LNCAP (cell line): ENCODE results near the gene APLF.

Source experiments
- TF ChIP-seq, protein P1 (sequence below): fragments of 450-650 bp; IDR thresholded peaks from 2 replicates; pipeline ENCODE4 v1.5.1; 2017; ENCODE audit warnings: mild to moderate bottlenecking

APLF gene

DNA sequence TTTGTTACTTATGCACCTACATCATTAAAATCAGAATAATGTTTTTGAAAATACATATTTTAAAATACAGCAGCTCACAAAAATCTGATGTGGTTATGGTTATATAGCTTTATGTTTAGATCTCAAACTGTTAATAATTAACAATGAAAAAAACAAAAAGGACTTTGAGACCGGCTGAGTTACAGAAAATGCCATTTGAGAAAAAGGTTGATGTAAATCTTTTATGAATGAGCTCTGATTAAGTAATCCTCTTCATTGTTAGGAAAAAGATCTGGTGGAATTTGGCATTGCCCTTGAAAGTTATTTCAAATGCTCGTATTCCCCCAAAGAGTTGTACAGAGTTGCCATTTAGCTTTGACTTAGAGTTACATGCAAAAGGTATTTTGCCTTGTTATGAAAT, 93.2 kb downstream of the APLF start:
- TF ChIP-seq, protein P1, sequence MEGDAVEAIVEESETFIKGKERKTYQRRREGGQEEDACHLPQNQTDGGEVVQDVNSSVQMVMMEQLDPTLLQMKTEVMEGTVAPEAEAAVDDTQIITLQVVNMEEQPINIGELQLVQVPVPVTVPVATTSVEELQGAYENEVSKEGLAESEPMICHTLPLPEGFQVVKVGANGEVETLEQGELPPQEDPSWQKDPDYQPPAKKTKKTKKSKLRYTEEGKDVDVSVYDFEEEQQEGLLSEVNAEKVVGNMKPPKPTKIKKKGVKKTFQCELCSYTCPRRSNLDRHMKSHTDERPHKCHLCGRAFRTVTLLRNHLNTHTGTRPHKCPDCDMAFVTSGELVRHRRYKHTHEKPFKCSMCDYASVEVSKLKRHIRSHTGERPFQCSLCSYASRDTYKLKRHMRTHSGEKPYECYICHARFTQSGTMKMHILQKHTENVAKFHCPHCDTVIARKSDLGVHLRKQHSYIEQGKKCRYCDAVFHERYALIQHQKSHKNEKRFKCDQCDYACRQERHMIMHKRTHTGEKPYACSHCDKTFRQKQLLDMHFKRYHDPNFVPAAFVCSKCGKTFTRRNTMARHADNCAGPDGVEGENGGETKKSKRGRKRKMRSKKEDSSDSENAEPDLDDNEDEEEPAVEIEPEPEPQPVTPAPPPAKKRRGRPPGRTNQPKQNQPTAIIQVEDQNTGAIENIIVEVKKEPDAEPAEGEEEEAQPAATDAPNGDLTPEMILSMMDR, result no peak

DNA sequence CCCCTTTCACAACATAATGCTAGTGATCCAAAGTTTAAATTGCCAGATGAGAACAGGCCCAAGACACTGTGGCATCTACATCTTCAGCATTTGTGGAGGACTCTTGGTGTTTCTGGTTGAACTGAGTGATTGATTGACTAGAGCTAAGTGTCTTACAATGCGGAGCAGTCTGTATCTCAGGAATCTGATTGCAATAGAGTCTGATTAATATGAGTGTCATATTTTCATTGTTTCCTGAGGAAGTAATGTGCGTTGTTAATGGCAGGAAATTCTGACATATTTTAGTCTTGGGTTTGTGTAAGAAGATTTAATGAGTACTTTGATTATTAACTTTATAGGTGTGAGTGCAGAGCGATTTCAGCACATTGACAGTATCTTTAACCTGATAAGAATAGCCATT, 94.0 kb downstream of the APLF start:
- TF ChIP-seq, protein P1, result no peak

DNA sequence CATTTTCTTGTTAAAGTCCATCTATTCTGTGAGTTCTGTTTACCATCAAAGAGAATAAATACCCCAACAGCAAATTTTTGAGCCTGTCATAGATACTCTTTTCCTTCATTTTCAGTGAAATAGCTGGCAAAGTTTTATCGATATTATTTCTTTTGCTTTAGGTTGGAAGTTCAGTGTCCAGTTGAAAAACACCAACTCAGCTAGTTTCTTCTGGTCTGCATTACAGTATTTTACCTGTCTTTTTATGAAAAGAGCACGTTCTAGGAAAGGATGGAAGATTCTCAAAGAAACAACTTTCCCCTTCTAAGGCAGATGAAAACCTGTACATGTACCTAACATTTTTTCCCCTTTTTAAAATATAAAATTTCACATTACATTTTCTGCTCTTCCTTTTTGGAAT, 95.5 kb downstream of the APLF start:
- TF ChIP-seq, protein P1, result no peak

DNA sequence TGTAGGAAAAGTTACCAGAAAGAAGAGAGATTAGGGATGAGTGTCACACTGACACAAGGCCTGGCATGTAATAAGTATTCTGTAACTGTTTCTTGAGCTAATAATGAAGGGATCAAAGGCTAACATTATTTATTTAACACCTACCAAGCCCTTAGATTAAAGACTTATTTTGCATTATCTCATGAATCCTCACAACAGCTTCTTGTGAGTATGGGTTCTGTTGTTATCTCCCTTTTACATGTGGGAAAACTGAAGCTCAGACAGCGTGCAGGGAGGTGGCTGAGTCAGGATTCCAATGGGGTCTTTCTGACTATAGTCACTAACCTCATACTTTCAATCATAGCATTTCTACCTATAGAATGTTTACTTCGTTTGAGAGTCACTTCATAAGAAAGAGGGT, 97.0 kb downstream of the APLF start:
- TF ChIP-seq, protein P1, result no peak

DNA sequence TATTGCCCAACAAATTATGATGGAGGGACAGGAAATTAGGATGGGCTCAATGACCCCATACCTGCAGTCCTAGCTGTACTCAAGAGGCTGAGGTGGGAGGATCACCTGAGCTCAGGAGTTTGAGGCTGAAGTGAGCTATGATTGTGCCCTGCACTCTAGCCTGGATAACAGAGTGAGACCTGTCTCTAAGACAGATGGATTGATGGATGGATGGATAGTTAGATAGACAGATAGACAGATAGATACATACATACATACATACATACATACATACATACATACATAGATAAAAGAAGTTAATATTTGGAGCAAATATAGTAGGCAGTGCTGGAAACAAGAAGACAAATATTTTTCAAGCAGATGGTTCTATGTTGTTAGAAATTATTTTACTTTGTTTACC, 97.9 kb downstream of the APLF start:
- TF ChIP-seq, protein P1, result no peak

- TF ChIP-seq, protein P1, result no peak
Measured at GRCh38 chr2:68565858-68566257, 98.5 kb downstream of the APLF start.

- TF ChIP-seq, protein P1, result no peak
Measured at GRCh38 chr2:68566362-68566761, 99.0 kb downstream of the APLF start.

DNA sequence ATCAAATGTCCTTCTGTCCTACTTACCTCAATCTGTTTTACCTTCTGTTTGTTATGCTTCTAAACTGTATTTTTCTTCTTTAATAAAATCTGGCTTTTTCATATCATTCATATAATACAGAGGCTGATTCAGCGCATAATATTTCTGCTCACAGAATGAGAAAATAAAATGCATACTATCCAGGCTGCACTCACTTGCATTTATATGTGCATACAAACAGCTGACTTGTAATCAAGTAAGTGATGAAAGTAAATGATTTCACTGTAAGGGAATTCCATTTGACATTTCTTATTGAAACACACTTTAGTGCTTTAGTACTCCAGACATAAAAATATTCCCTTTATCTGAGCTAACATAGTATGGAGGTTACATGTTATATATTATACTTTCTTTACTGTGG, 100.7 kb downstream of the APLF start:
- TF ChIP-seq, protein P1, result no peak
